T-helper 2 cell treated with Interferon-gamma antibody and Interleukin-4, amounts not matched to agents 100 ng/mL and 5 ng/mL, for 36 hours (primary cell): Measurements from ENCODE around the gene TAF5L. TPM values are rescaled to one million over a fixed set of nuclear protein-coding genes. Genes with fewer than 3 reads are reported as not detected.
"Not testable (repeated sequence)": the region's sequence is repeated elsewhere in the genome, so short reads cannot be mapped to it uniquely, and the experiment has no call there.

Experiments used
- intact Hi-C: fragments of 100-400 bp; cut with micrococcal nuclease; formaldehyde crosslinking; loops from one replicate; pipeline ENCODE4 v1.15.1; 2023
- total RNA-seq: library from RNA; stranded (reverse); gene quantifications from 2 replicates; pipeline ENCODE4 v1.2.3, GENCODE V29; 2022

The TAF5L gene
- total RNA-seq, 1 donor from 2014 or later = 26.9 TPM

DNA sequence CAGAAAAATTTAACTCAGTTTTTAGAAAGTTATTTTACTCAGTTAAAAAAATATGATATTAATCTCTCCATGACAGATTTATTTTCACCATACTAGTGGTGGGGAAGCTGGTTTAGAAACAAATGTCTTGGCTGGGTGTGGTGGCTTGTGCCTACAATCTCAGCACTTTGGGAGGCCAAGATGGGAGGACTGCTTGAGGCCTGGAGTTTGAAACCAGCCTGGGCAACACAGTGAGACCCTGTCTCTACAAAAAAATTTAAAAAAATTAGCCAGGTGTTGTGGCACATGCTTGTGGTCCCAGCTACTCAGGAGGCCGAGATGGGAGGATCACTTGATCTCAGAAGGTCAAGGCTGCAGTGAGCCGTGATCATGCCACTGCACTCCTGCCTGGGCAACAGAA is 17.3 kb downstream of the TAF5L start:
- intact Hi-C loops = no loop called here

DNA sequence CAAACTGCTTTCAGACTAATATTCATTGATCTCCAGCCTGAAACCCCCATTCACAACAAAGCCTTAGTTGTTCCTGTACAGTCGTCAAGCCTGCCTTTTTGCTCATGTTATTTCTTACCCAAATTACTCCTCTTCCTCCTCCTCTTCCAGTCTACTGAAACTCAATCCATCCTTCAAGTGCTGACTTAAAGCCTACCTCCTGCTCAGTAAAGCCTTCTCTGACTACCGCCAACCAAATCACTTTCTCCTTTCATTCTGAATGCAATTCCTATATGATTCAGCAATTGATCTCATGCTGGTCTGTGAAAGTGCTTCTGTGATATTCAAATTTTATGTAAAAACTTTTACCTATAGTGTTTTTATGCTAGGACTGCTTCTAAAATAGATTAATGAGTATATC is 18.6 kb downstream of the TAF5L start:
- intact Hi-C loops = no loop called here

DNA sequence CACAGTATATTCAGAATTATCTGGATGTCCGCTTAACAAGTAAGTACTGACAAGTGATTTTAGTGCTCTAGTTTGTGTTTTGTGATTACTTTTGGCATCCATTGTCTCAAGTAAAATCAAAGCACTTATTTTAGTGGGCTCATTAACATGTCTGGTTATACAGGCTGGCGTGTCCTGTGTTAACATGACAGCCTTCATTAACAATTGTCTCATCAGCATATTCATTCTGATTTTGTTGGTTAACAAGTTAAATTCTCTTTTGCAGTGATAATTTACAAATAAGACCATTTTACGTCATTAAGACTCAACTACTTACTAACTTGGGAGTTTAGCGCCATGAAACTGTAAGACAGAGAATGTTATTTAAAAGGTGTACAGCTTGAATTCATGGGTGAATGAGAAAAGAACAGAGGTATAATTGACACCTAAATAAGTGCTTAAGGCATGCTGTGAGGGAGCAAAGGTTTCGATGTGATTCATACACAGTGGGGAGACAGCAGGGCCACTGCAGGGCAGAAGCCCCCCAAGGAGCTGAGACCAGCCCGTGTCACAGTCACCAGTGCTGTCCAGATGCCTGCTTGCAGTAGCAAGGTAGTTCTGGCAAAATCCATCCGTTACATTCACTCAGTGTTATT is 22.4 kb downstream of the TAF5L start:
- intact Hi-C loops = no loop called here

DNA sequence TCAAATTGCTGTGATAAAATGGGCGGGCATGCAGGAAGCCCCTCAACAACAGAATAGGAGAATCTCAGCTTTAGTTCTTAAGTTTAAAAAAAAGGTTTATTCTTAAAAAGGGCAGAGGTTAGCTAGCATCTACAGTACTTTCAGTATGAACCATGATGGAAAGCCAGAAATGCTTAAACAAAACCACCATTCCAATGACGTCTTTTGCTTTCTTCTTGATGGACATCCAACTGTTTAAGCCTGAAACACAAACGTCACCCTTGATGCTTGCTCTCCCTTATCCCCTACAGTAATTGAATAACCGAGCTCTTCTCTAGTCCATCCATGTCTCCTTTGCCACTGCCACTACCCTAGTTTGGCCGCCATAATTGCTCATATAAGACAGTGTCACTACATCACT is 25.7 kb downstream of the TAF5L start:
- intact Hi-C loops = no loop called here

DNA sequence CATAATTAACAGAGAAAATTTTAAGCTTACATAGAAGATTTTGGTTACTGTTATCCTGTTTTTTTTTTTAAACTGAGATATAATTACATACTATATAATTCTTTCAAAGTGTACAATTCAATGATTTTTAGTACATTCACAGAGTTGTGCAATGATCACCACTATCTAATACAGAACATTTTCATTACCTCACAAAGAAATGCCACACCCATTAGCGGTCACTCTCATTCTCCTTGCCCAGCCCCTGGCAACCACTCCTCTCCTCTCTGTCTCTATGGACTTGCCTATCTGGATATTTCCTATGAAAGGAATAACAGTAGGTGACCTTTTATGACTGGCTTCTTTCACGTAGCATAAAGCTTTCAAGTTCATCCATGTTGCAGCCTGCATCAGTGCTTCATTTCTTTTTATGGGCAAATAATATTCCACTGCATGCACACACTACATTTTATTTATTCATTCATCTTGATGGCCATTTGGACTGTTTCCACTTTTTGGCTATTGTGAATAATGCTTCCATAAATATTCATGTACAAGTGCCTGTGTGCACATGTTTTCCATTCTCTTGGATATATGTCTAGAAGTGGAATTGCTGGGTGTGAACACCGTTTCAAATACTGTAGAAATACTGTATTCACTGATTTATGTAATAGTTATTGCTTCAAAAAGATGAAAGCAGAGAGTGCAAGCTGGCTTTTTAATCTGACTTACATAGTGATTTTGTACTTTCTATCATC is 26.5 kb downstream of the TAF5L start:
- intact Hi-C loops = no loop called here

DNA sequence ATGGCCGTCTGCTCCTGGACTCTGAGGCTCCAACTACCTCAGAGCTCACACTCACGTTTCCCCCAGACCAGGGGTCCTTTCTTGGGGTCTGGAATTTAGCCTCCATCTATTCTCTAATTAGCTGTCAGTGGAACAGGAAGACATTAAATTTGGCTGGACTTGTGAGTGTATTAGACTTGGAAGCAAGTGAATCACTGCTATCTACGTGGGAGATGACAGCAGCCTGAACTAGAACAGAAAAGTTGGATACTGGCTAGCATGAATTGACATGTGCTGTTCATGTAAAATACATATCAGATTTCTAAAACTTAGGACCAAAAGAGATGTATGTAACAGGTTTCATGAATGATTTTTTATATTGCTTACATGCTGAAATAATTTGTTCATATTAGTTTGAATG is 28.0 kb downstream of the TAF5L start:
- intact Hi-C loops = no loop called here

DNA sequence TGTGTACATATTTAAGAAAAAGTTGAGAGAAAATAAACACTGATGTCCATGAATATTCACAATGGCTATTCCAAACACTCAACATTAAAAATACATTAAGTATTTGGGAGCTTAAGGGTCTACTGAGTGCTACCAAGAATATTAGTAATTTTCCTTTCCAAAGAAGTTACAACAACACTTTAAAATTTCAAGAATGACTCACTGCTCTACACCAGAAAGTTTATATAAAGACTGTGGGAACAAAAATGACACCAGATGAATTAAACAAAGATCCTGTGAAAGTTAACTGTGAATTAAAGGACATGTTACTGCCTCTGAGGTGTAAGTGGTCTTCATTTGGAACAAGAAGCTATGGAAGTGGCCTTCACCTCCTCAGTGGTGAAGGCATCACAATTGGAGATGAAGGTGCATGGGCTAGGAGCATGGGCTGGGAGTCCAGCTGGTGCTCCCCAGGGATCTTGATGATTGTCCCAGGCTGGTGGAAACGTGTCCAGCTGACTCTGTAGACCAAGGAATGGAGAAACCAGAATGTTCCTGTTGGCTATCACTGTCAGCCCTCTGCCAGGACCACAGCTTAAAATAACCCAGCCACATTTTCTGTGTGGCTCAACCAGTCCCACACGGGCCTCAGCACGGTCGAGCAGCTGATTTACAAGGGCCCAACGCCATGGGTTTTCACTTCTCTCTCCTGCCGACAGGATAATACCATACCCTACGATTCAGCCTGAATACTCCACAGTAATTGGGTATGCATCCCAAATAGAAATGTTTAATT is 28.8 kb downstream of the TAF5L start:
- intact Hi-C loops = no loop called here

DNA sequence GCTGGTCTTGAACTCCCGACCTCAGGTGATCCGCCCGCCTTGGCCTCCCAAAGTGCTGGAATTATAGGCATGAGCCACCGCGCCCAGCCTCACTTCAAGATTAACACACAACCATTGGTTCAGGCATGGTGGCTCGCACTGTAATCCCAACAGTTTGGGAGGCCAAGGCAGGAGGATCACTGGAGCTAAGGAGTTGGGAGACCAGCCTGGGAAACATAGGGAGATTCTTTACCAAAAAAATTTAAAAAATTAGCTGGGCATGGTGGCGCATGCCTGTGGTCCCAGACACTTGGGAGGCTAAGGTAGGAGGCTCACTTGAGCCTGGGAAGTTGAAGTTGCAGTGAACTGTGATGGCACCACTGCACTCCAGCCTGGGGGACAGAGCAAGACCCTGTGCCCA is 30.0 kb downstream of the TAF5L start:
- intact Hi-C loops = not testable (repeated sequence)

DNA sequence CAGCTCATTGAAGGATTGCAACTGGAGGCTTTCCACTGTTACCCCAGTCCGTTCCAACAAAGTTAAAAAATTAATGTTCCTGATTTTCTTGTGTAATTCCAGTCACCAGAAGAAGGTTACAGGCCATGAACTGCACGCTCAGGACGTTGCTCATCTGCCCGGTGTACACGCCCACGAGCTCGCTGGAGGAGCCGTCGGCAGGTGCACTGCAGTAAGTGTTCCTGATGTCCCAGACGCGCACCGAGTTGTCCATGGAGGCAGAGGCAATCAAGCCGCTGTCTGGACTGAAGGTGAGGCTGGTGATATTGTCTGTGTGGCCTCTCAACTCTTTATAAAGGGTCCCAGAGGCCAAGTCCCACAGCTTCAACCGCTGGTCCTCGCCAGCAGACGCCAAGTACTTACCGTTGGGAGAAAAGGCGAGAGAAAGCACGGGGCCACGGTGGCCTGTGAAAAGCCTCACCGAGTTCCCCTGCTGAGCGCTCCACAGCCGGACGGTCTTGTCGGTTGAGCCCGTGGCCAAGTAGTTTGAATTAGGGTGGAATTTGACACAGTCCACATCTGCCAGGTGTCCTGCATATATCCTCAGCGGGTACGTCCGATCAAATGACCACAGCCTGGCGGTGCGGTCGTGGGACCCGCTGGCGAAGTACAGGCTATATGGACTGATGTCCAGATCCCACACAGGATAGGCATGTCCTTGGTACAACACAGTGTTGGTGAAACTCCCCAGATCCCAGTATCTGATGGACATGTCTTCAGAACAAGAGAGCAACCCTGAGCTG is 31.5 kb downstream of the TAF5L start:
- intact Hi-C loops = no loop called here

DNA sequence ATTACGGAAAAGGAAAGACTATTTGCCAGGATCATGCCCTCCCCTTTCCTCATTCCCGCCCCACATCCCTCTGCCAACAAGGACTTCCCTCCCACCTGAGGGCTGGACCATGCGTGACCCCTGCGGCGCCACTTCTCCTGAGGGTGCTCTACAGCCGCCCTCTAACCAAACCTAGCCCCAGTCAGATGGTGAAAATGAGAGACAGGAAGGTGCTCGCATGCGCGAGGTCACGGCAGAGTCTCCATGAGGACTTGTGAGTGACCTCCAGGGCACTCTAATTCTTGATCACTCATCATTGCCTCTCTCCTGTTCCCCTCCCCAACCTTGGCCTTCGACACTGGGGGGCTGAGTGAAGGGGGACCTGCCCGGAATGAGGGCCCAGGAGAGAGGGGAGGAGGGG is 32.1 kb downstream of the TAF5L start:
- intact Hi-C loops = no loop called here

DNA sequence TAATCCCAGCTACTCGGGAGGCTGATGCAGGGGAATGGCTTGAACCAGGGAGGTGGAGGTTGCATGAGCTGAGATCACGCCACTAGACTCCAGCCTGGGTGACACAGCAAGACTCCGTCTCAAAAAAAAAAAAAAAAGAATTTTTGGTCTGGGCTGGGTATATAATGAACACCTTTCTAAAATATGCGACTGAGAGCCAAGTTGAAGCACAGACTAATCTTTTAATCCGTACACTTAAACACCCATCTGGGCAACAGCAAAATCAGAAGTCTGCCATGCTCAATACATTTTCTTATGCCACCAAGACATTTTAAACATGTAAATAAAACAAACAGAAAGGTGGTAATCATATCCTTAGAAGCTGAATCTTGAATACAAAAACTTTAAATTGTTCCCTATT is 35.8 kb downstream of the TAF5L start:
- intact Hi-C loops = no loop called here

DNA sequence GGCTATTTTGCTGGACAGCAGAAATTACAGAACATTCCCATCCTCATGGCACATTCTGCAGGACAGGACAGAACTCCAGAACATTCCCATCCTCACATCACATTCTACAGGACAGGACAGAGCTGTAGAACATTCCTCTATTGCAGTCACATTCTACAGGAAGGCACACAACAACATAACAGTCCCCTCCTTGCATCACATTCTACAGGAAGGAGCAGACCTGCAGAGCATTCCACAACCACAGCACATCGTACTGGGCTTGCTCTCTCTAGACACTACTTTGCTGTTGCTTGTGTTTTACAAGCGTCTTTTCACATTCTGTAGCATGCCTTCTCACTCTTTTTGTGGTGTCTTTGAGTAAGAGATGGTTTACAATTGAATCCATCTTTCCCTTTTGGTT is 40.6 kb downstream of the TAF5L start:
- intact Hi-C loops = no loop called here

DNA sequence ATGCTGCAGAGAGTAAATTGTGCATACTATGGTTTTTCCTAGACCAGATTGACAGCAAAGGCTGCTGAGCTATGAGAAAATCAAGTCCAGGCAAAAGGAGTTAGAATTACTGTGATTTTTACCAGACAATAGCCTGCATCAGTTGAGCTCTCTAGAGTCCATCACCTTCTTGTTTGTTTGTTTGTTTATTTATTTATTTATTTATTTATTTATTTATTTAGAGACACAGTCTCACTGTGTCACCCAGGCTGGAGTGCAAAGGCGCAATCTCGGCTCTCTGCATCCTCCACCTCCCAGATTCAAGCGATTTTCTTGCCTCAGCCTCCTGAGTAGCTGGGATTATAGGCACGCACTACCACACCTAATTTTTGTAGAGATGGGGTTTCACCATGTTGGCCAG is 43.2 kb downstream of the TAF5L start:
- intact Hi-C loops = no loop called here

DNA sequence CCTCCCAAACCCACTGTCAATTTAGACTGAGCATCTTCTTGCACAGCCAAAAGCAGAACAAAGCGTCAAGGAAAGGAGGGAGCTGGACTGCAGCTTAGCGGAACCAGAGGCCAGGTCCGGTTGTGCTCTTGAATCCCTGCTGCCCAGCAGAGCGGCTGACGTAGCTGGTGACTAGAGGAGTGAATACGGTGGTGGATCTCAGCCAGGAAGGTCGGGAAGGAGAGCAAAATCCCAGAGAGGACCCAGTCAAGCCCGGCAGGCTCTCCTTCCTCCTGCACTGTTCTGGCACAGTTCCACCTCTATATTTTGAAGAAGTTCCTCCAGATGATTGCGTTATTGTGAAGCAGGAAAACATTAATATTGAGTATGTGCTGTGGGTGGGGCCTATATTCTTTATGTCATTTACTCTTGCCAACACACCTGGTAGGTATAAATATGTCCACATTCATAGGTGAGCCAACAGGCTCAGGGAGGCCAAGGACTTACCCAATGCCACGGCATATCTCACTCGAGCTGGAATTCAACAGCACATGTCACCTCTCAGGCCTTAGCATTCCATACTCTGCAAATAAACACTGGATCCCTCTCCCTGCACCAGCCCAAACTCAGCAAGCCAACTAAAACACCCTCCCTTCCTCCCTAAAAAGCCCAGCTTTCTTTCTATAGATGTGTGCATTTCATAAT is 43.8 kb downstream of the TAF5L start:
- intact Hi-C loops = no loop called here

DNA sequence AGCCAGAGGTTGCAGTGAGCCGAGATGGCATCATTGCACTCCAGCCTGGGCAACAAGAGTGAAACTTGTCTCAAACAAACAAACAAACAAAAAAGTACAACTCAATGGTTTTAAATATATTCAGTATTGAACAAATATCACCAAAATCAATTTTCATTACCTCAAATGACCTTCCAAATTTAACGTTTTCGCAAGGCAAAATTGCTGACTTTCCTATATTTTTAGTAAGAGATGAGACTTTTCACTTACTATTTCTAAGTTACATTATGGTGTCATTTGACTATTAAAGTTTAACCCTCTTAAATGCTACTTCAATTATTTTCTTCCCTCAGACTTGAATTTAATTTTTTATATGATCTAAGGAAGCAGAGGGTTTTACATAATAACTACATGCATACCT is 44.4 kb downstream of the TAF5L start:
- intact Hi-C loops = no loop called here

DNA sequence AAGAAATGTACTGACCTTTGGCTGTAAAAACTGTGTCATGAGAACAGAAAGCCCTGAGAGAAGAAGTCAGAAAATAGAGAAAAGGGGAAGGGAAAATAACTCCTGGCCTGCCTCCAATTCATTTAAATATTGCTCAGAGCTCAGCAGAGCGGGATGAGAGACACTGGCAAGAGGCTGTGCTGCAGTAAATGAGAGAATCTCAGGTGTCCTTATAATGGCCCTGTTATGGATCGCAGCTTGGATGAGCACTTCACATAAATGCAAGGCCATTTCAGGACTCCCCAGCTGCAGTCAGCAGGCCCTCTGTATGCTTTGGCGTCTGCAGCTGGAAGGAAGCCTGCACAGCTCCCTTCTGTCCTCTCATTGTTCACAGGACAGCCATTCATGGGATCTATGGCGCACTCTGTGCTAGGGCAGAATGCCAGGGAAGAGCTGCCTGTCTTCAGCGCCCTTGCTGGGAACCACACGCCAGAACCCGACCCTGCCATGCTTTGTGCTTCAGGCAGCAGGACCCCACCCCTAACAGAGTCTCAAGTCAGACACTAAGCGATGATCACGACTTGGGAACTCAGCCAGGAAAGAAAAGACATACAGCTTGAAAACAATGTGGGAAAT is 46.8 kb downstream of the TAF5L start:
- intact Hi-C loops = no loop called here

DNA sequence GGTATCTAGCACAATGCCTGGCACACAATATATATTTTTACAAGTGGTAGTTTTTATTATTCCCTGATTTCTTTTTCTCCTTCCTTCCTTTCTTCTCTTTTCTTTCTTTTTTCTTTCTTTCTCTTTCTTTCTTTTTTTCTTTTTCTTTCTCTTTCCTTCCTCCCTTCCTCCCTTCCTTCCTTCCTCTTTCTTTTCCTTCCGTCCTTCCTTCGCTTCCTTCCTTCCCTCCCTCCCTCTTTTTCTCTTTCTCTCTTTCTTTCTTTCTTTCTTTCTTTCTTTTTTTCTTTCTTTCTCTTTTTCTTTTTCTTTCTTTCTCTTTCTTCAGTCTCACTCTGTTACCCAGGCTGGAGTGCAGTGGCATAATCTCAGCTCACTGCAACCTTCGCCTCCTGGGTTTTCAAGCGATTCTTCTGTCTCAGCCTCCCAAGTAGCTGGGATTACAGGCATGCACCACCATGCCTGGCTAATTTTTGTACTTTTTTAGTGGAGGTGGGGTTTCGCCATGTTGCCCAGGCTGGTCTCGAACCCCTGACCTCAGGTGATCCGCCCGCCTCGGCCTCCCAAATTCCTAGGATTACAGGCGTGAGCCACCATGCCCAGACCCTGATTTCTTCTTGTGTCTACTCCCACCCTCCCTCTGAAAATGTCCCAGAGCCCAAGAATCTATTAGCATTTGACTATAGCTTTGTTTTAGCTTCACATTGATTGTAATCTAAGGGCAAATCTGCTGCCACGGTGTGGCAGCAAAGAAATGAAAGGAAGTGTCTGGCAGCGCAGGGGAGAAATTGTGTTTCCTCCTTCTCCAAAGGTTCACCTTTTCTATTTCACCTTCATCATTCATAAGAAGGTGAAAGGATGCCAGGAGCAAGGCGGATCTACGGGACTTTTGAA is 47.5 kb downstream of the TAF5L start:
- intact Hi-C loops = no loop called here

DNA sequence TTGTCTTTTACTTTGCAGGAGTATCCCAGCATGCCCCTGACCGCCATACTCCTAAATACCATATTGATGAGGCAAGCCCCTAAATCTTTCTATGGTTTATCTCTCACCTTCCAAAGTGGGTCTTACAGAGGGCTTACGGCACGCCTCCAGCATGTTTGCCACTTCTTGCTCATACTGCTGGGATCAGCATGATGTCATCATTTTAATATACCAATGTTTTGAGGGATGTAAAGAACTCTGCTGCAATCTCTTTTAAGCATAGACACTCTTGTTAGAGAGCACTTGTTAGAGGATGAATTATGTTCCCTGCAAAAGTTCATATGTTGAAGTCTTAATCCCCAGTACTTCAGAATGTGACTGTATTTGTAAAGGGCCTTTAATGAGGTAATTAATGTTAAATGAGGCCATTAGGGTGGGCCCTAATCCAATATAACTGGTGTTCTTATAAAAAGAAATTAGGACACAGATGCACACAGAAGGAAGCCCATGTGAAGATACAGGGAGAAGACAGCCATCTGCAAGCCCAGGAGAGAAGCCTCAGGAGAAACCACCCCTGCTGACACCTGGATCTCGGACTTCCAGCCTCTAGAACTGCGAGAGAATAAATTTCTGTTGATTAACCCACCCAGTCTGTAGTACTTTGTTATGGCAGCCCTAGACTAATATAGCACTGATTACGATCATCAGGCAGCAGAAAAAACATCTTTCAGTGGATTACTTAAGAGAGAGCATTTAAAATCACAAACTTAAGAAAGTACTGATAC is 51.1 kb downstream of the TAF5L start:
- intact Hi-C loops = no loop called here

DNA sequence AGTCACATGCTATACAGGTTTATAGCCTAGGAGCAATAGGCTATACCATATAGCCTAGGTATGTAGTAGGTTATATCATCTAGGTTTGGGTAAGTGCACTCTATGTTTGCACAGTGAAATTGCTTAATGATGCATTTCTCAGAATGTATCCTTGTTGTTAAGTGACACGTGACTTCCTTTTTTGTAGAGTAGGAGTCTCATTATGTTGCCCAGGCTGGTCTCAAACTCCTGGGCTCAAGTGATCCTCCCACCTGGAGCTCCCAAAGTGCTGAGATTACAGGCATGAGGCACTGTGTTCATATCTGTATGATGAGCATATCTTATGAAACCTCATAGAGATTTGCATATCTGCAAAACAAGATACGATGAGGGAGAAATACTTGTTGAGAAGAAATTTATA is 53.6 kb downstream of the TAF5L start:
- intact Hi-C loops = no loop called here
